OCI-LY3 (cell line): Measurements from ENCODE around the gene TOM1L2.

Experiments
- H2AFZ ChIP-seq: fragments of 200-600, 300-600 bp; shearing (Covaris generic); 2 replicates; pipeline ENCODE4 v1.6.0; 2014; ENCODE audit warnings: antibody characterized with exemption, low read depth, low read length
- H3K27ac ChIP-seq: fragments of 200-600, 300-600 bp; sonication (generic); 2 replicates; pipeline ENCODE4 v1.5.1; 2014; ENCODE audit warnings: mild to moderate bottlenecking, low read length, moderate library complexity, mixed read lengths
- H3K27me3 ChIP-seq: fragments of 200-600, 300-600 bp; sonication (generic); 2 replicates; pipeline ENCODE4 v1.6.1; 2014; ENCODE audit warnings: low read depth, low read length, mixed read lengths
- H3K36me3 ChIP-seq: fragments of 200-600, 300-600 bp; sonication (generic); replicated peaks from 2 replicates; pipeline ENCODE3; 2014; ENCODE audit warnings: low read depth, low read length, mixed read lengths
- H3K4me1 ChIP-seq: fragments of 300-600, 200-600 bp; sonication (generic); 2 replicates; pipeline ENCODE4 v1.6.1; 2014; ENCODE audit warnings: low read length, mixed read lengths
- H3K4me2 ChIP-seq: fragments of 200-600, 300-600 bp; sonication (generic); 2 replicates; pipeline ENCODE4 v1.6.1; 2014; ENCODE audit warnings: low read length, mixed read lengths
- H3K4me3 ChIP-seq: fragments of 300-600, 200-600 bp; sonication (generic); 2 replicates; pipeline ENCODE4 v1.5.1; 2014; ENCODE audit warnings: antibody characterized with exemption, mild to moderate bottlenecking, low read length, moderate library complexity
- H3K79me2 ChIP-seq: fragments of 300-600, 200-600 bp; shearing (Covaris generic); 2 replicates; pipeline ENCODE4 v1.6.1; 2014; ENCODE audit warnings: mild to moderate bottlenecking, low read length, mixed read lengths
- H3K9ac ChIP-seq: fragments of 300-600, 200-600 bp; shearing (Covaris generic); 2 replicates; pipeline ENCODE4 v1.6.0; 2014; ENCODE audit warnings: mild to moderate bottlenecking, low read length, moderate library complexity
- H3K9me3 ChIP-seq: fragments of 200-600, 300-600 bp; shearing (Covaris generic); 2 replicates; pipeline ENCODE4 v1.6.1; 2014; ENCODE audit warnings: low read length, mixed read lengths; ENCODE audit not compliant: insufficient read depth
- H4K20me1 ChIP-seq: fragments of 200-600, 300-600 bp; sonication (generic); 2 replicates; pipeline ENCODE4 v1.6.1; 2016; ENCODE audit warnings: low read length, mixed read lengths; ENCODE audit not compliant: insufficient read depth
- CTCF ChIP-seq: fragments of 200-600, 300-600 bp; sonication (generic); IDR thresholded peaks from 2 replicates; pipeline ENCODE4 v1.5.1; 2014; ENCODE audit warnings: antibody characterized with exemption, low read length, low read depth
- EZH2phosphoT487 ChIP-seq: fragments of 200-600 bp; shearing (Covaris generic); IDR thresholded peaks from 2 replicates; pipeline ENCODE4 v1.6.1; 2018; ENCODE audit warnings: antibody characterized with exemption, mixed run types, low read depth

TOM1L2 gene

GRCh38 chr17:17892009-17892408 lies 80.2 kb downstream of the TOM1L2 start:
- Histone ChIP-seq H3K27me3 (no peaks in the 10 kb centered on the region), H3K36me3 (no peaks in the 10 kb centered on the region), H3K9ac (no peak overlapping the region), H3K4me2 (no peak overlapping the region), H3K4me3 (no peak overlapping the region), H4K20me1 (no peaks in the 10 kb centered on the region), H3K9me3 (no peaks in the 10 kb centered on the region), H3K27ac (no peak overlapping the region), H3K79me2 (no peaks in the 10 kb centered on the region), H3K4me1 (no peaks in the 10 kb centered on the region), H2AFZ (no peak overlapping the region)
- no peak for TF ChIP-seq EZH2phosphoT487
- no peak for TF ChIP-seq CTCF

GRCh38 chr17:17890773-17891759 lies 81.1 kb downstream of the TOM1L2 start:
- Histone ChIP-seq H2AFZ (no peak overlapping the region), H3K79me2 (no peaks in the 10 kb centered on the region), H3K27me3 (no peaks in the 10 kb centered on the region), H3K4me3 (no peak overlapping the region), H3K9me3 (no peaks in the 10 kb centered on the region), H3K9ac (no peak overlapping the region), H4K20me1 (no peaks in the 10 kb centered on the region), H3K4me1 (no peaks in the 10 kb centered on the region), H3K4me2 (no peak overlapping the region), H3K36me3 (no peaks in the 10 kb centered on the region), H3K27ac (no peak overlapping the region)
- TF ChIP-seq EZH2phosphoT487: no peak
- TF ChIP-seq CTCF: peak; percentile 28

- H3K9ac ChIP-seq: no peak overlapping the region
- H3K4me3 ChIP-seq: no peak overlapping the region
- no peaks in the 10 kb centered on the region for H3K4me1 ChIP-seq
Observed at GRCh38 chr17:17889922-17890321, 82.3 kb downstream of the TOM1L2 start.

More at GRCh38 chr17:17889922-17890321, 82.3 kb downstream of the TOM1L2 start:
- Histone ChIP-seq H3K4me2 (no peak overlapping the region), H4K20me1 (no peaks in the 10 kb centered on the region), H2AFZ (no peak overlapping the region), H3K27me3 (no peaks in the 10 kb centered on the region), H3K9me3 (no peaks in the 10 kb centered on the region), H3K79me2 (no peaks in the 10 kb centered on the region), H3K27ac (no peak overlapping the region), H3K36me3 (no peaks in the 10 kb centered on the region)
- TF ChIP-seq EZH2phosphoT487 (no peak), CTCF (no peak)
